Measurements from ENCODE around the gene SGMS1. TPM values are rescaled to one million over a fixed set of nuclear protein-coding genes. Genes with fewer than 3 reads are reported as not detected.
A peak's percentile ranks its signal among the peaks of the same experiment; 100 is the strongest.

The SGMS1 gene
- total RNA-seq, 2 experiments from 2014 or later = 8.1 to 8.8 TPM

DNA sequence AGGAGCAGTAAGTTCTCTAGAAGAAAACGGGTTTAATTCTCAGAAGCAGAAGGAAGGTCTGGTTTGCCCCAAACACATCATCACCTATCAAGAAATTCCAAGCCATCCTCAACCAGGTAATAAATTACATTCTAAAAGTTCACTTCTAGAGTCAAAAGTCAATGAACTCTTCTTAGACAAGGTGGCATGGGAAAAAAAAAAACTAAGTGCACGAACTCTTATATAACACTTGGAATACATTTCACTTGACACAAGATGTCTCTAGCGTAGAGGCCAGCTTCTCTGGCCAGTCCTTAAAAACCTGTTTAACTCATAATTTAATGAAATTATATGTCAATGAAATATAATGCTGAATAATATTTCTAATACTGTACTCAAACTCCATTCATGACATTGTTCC lies 200.3 kb downstream of the SGMS1 start:
- DNase-seq = no peak
- Mint-ChIP-seq H3K27me3 (ENCODE audit: low read depth) (no peaks in the 10 kb centered on the region), H3K4me3 (no peak overlapping the region), H3K36me3 (ENCODE audit: low read depth) (peaks cover 13% of the 10 kb centered on the region), H3K4me1 (ENCODE audit: low read depth) (peaks cover 23% of the 10 kb centered on the region), H3K9me3 (no peaks in the 10 kb centered on the region), H3K27ac (no peak overlapping the region)
- CTCF ChIA-PET = interaction anchor here (0.6 to 1.4 kb wide), 2 partner anchors 41 to 134 kb away, joined by 3 read pairs; no protein-coding TSS in a partner anchor
- intact Hi-C loops (cut with micrococcal nuclease) = loop anchor here (5.0 kb wide), 1 partner anchor 131 kb away; no protein-coding TSS in a partner anchor

DNA sequence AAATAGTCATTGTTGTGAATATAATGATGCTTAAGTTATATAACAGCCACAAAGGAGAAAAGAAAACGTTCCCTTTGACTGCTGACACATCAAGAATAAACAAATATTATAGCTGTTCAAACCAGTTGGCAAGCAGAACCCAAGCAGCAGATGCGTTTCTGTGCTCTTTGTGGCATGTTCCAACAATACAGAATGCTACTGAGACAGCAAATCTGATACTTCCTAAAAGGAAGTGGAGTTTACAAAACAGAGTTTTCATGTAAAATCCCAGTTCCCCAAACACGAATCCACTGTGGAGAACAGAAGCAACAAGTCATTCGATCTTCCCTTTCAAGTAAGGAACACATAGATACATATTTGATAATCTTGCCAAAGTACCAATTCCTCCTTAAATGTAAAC lies 201.5 kb downstream of the SGMS1 start:
- Mint-ChIP-seq H3K9me3 (no peaks in the 10 kb centered on the region), H3K4me1 (ENCODE audit: low read depth) (peaks cover 28% of the 10 kb centered on the region), H3K36me3 (ENCODE audit: low read depth) (peaks cover 7% of the 10 kb centered on the region), H3K4me3 (no peak overlapping the region), H3K27ac (no peak overlapping the region), H3K27me3 (ENCODE audit: low read depth) (no peaks in the 10 kb centered on the region)
- intact Hi-C loops (cut with micrococcal nuclease) = loop anchor here (5.0 kb wide), 1 partner anchor 130 kb away; no protein-coding TSS in a partner anchor
- CTCF ChIA-PET = no interaction called here
- no peak for DNase-seq

DNA sequence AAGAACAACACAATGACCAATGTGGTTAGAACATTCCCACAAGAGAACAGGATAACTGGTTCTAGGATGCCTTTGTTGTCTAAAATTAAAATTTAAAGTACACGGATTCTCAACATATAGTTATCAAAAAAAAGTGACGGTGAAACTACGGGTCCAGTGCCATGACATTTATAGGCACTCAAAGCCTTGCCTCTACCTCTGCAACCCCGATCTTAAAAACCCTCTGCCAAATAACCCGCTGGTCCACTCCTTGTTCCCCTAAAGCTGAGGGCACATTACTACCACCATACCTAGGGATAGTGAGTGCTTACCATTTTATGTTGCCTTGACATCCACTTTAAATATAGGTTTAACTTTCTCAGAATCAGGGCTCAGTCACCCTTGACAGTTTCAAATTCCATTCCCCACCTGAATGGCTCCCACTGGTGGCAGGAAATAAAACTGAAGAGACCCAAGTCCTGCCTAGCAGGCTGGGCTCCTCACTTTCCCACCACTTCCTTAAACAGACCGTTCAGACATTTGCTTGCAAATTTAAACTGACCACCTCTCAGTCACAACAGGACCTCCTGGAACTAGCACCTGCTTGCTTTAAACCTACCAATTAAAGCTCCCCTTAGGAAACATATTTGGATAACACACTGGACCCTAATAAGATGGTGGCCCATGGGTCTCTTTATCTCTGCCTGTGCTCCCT lies 202.6 kb downstream of the SGMS1 start:
- CTCF ChIA-PET = interaction anchor here (0.5 to 1.8 kb wide), 6 partner anchors 11 to 167 kb away, joined by 3 to 6 read pairs (median 3); no protein-coding TSS in a partner anchor
- peaks cover 6% of the 10 kb centered on the region for H3K36me3 Mint-ChIP-seq (ENCODE audit: low read depth)
- DNase-seq = peak; percentile 53
- peaks cover 23% of the 10 kb centered on the region for H3K4me1 Mint-ChIP-seq (ENCODE audit: low read depth)
- intact Hi-C loops (cut with micrococcal nuclease) = loop anchor here (1.0 to 5.0 kb wide), 2 partner anchors 54 to 129 kb away; no protein-coding TSS in a partner anchor
- H3K27ac Mint-ChIP-seq = no peak overlapping the region
- H3K27me3 Mint-ChIP-seq (ENCODE audit: low read depth) = no peaks in the 10 kb centered on the region
- H3K4me3 Mint-ChIP-seq = no peak overlapping the region
- H3K9me3 Mint-ChIP-seq = no peaks in the 10 kb centered on the region

DNA sequence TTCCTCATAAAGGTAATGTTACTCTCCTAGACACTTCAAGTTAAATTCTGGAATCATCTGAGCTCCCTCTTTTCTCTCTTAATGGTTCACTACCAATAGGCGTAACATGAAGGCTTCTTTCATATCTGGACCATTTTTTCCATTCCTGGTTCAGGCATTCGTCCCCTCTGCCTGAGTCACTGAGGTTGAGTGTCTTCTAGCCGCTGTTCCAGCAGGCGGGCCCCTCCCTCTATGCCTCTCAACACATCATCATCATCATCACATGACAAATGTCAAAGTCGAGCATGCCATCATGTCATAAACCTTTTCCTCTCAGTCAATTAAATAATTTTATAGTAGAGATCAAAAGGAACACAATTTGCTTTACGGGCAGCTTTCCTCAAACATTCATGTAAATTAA lies 203.6 kb downstream of the SGMS1 start:
- H3K27ac Mint-ChIP-seq = no peak overlapping the region
- CTCF ChIA-PET = interaction anchor here (1.0 to 1.8 kb wide), 6 partner anchors 12 to 145 kb away, joined by 3 to 6 read pairs (median 3); no protein-coding TSS in a partner anchor
- H3K36me3 Mint-ChIP-seq (ENCODE audit: low read depth) = peaks cover 2% of the 10 kb centered on the region
- DNase-seq = no peak
- no peaks in the 10 kb centered on the region for H3K27me3 Mint-ChIP-seq (ENCODE audit: low read depth)
- H3K4me1 Mint-ChIP-seq (ENCODE audit: low read depth) = peaks cover 23% of the 10 kb centered on the region
- H3K9me3 Mint-ChIP-seq = no peaks in the 10 kb centered on the region
- intact Hi-C loops (cut with micrococcal nuclease) = loop anchor here (5.0 kb wide), 1 partner anchor 128 kb away; no protein-coding TSS in a partner anchor
- H3K4me3 Mint-ChIP-seq = no peak overlapping the region

DNA sequence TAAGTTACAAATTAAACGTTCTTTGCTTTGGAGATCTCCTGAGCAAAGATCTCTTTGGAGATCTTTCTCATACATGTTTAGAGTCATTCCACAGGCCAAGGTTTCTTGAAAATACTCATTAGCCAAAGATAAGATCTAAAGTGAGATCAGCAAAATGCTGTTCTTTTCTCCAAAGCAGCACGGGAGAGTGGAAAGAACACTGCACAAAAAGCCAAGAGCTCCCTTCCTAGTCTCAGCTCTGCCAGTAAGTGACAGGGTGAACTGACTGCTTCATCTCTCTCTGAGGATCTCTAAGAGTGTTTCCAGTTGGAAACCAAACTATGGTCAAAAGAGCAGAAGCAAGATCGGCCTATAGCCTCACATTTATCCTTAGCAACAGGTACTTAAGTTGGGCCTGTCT lies 204.0 kb downstream of the SGMS1 start:
- intact Hi-C loops (cut with micrococcal nuclease) = loop anchor here (5.0 kb wide), 2 partner anchors 123 to 127 kb away; no protein-coding TSS in a partner anchor
- CTCF ChIA-PET = interaction anchor here (1.2 to 1.8 kb wide), 4 partner anchors 12 to 143 kb away, joined by 3 to 6 read pairs (median 4); no protein-coding TSS in a partner anchor
- no peaks in the 10 kb centered on the region for H3K27me3 Mint-ChIP-seq (ENCODE audit: low read depth)

DNA sequence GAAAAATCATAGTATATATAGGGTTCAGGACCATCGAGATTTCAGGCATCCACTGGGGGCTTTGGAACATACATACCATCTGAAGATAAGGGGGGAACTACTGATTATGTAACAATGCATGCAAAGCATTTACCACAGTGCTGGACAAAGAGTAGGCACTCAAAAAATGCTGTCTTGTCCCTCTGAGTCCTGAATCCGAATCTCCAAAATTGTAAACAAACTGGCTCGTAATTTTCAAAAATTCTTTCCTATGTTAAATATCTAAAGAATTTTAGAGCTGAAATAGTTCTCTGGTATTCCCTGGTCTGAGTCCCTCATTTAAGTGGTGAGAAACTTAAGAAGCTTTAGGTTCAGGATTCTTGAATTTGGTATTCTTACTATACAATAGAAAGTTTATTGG lies 204.7 kb downstream of the SGMS1 start:
- Mint-ChIP-seq H3K4me3 (no peak overlapping the region), H3K9me3 (no peaks in the 10 kb centered on the region), H3K36me3 (ENCODE audit: low read depth) (no peaks in the 10 kb centered on the region), H3K27me3 (ENCODE audit: low read depth) (no peaks in the 10 kb centered on the region), H3K27ac (no peak overlapping the region), H3K4me1 (ENCODE audit: low read depth) (peaks cover 23% of the 10 kb centered on the region)
- no peak for DNase-seq
- CTCF ChIA-PET = interaction anchor here (0.7 to 1.8 kb wide), 2 partner anchors 51 to 321 kb away, joined by 4 to 6 read pairs; no protein-coding TSS in a partner anchor
- intact Hi-C loops (cut with micrococcal nuclease) = loop anchor here (5.0 kb wide), 1 partner anchor 123 kb away; no protein-coding TSS in a partner anchor

More for the DNA sequence above, 204.0 kb downstream of the SGMS1 start:
- Mint-ChIP-seq H3K4me1 (ENCODE audit: low read depth) (peaks cover 23% of the 10 kb centered on the region), H3K27ac (no peak overlapping the region), H3K9me3 (no peaks in the 10 kb centered on the region), H3K4me3 (no peak overlapping the region), H3K36me3 (ENCODE audit: low read depth) (peaks cover 2% of the 10 kb centered on the region)
- DNase-seq = no peak

DNA sequence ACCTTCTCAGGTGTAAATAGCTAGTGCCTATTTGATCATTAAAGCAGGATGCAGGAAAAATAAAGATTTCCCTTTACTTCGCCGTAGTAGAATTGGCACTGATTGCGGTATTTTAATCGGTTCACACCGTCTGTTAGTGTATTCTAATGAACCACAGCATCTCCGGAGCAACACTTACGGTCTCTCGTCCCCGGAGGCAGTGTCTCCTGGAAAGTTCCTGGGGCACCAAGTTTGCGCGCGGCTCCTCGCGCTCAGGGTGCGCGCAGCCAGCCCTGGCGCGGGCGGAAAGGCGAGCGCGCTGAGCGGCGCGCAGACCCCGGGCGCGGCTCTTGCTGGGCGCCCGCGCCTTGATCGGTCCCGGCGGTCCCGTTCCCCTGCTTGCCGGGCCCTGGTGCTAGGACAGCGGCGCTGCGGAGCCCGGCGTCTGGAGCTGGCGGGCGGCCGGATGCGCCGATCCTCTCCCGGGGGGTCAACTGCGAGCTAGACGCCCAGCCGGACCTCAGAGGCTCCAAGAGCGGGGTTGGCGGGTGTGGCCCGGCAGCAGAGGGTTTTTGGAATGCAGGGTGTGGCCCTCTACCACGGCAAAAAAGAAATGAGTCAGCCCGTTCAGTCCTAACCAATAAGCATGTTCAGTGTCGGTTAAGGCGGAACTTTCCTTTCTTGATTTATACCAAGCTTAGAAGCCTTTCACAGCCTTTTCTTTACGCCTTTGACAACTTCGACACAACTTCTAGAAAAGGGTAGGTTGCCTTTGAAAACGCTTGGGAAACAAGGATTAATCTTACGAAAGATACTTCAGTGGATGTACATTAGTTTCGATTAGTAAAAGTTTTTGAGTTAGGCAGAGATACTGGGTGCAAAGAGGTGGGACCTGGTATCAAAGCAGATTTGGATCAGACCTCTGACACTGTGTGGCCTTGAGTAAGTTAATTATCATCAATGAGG lies 205.6 kb downstream of the SGMS1 start:
- peaks cover 23% of the 10 kb centered on the region for H3K4me1 Mint-ChIP-seq (ENCODE audit: low read depth)
- peak; percentile 58 for DNase-seq
- no peaks in the 10 kb centered on the region for H3K27me3 Mint-ChIP-seq (ENCODE audit: low read depth)
- intact Hi-C loops (cut with micrococcal nuclease) = loop anchor here (1.0 to 5.0 kb wide), 3 partner anchors 14 to 204 kb away; no protein-coding TSS in a partner anchor
- peak overlapping the region; percentile 81 for H3K4me3 Mint-ChIP-seq
- no peaks in the 10 kb centered on the region for H3K36me3 Mint-ChIP-seq (ENCODE audit: low read depth)
- CTCF ChIA-PET = interaction anchor here (0.6 to 1.0 kb wide), 2 partner anchors 38 to 50 kb away, joined by 3 to 4 read pairs; no protein-coding TSS in a partner anchor
- H3K27ac Mint-ChIP-seq = no peak overlapping the region
- no peaks in the 10 kb centered on the region for H3K9me3 Mint-ChIP-seq

DNA sequence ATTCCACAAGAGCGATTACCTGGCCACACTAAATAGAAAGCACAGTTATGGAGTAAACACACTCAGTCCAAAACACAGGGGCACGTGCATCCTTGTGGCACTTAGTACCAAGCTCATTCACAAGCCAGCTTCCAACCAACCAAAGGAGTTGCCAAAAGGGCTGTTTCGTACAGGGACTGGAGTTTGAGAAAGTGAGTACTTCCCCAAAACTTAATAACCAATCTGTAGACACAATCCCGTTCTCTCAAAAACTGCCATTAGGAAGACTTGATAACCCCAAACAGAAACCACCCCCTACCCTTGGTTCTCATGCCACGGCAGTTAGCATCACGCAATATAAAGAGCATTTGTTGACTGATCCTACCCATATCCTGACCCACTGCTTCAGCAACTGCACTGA lies 206.3 kb downstream of the SGMS1 start:
- peaks cover 22% of the 10 kb centered on the region for H3K4me1 Mint-ChIP-seq (ENCODE audit: low read depth)
- no peaks in the 10 kb centered on the region for H3K36me3 Mint-ChIP-seq (ENCODE audit: low read depth)
- no peaks in the 10 kb centered on the region for H3K9me3 Mint-ChIP-seq
- DNase-seq = no peak
- no peak overlapping the region for H3K27ac Mint-ChIP-seq
- no peaks in the 10 kb centered on the region for H3K27me3 Mint-ChIP-seq (ENCODE audit: low read depth)
- peak overlapping the region; percentile 81 for H3K4me3 Mint-ChIP-seq
- CTCF ChIA-PET = interaction anchor here (0.6 to 1.0 kb wide), 2 partner anchors 37 to 49 kb away, joined by 3 to 4 read pairs; no protein-coding TSS in a partner anchor
- intact Hi-C loops (cut with micrococcal nuclease) = loop anchor here (5.0 kb wide), 1 partner anchor 125 kb away; no protein-coding TSS in a partner anchor

DNA sequence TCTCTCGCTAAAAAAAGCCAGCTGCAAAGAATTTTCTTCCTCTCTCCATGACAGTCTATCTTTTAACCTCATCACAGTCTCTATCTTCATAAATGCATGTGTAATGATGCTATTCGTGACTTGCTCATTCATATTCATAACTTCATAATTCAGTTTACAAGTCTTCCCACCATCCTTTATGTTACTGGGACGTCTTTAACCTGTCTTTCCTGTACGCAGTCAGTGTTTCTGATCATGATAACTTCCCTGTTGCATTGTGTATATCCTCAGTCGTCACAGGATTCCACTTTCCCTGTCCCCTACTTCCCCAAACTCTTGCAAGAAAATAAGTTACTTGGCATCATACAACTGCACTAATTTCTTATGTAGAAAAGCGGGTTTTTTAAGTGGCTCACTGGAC lies 206.9 kb downstream of the SGMS1 start:
- peaks cover 2% of the 10 kb centered on the region for H3K36me3 Mint-ChIP-seq (ENCODE audit: low read depth)
- no peak overlapping the region for H3K4me3 Mint-ChIP-seq
- CTCF ChIA-PET = interaction anchor here (1.0 to 1.2 kb wide), 3 partner anchors 11 to 204 kb away, joined by 3 to 5 read pairs (median 4); no protein-coding TSS in a partner anchor
- peaks cover 21% of the 10 kb centered on the region for H3K4me1 Mint-ChIP-seq (ENCODE audit: low read depth)
- no peaks in the 10 kb centered on the region for H3K9me3 Mint-ChIP-seq
- DNase-seq = no peak
- intact Hi-C loops (cut with micrococcal nuclease) = loop anchor here (5.0 kb wide), 1 partner anchor 125 kb away; no protein-coding TSS in a partner anchor
- H3K27me3 Mint-ChIP-seq (ENCODE audit: low read depth) = no peaks in the 10 kb centered on the region
- H3K27ac Mint-ChIP-seq = no peak overlapping the region

DNA sequence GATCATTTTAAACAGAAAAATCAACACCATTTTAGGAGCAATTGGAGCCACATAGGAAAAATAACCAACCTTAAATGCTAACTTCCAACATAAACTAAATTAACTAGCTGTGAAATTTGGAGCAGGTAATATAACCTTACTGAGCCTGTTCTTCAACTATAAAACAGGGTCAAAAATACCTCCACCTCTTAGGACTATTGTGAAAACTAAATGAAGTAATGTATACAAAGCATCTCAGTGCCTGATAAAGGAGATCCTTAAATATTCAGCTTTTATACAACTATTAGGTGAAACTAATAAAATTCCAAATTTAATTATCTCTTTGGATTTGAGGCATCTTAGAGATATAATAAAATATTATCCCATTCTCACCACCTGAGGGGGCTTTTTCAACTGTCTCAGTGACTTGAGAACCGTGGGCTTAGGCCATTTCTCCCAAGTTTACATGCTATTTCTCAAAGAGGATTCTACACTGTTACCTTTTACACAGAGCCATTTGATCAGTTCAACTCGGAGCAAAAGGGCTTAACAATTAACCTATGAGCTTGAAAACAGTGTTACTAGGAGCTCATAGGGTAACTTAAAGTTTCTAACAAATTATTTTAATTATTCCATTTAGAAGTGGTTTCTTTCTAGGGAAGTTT lies 207.5 kb downstream of the SGMS1 start:
- Mint-ChIP-seq H3K36me3 (ENCODE audit: low read depth) (peaks cover 2% of the 10 kb centered on the region), H3K27me3 (ENCODE audit: low read depth) (no peaks in the 10 kb centered on the region), H3K4me1 (ENCODE audit: low read depth) (peaks cover 20% of the 10 kb centered on the region), H3K27ac (no peak overlapping the region), H3K4me3 (no peak overlapping the region), H3K9me3 (no peaks in the 10 kb centered on the region)
- no peak for DNase-seq
- CTCF ChIA-PET = interaction anchor here (1.2 kb wide), 2 partner anchors 12 to 205 kb away, joined by 3 to 5 read pairs; no protein-coding TSS in a partner anchor
- intact Hi-C loops (cut with micrococcal nuclease) = loop anchor here (5.0 kb wide), 1 partner anchor 126 kb away; no protein-coding TSS in a partner anchor

DNA sequence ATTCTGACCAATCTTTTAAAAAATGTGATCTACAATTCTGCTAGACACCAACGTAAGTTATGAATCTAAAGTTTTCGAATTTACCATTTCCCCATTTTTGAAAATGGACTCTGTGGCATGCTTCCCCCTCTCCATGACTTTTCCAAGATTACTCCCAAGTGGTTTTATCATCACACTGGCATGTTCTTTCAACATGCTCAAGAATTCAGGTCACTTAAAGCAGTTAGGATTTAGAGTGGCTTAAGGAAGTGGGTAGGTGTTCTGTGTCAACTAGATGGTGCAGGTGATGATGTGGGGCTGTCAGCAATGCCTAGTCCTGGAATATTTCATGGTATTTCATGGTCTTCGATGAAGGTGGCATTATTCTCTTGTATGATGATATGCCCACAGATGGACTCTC lies 208.5 kb downstream of the SGMS1 start:
- intact Hi-C loops (cut with micrococcal nuclease) = loop anchor here (5.0 kb wide), 1 partner anchor 127 kb away; no protein-coding TSS in a partner anchor
- DNase-seq = no peak
- Mint-ChIP-seq H3K36me3 (ENCODE audit: low read depth) (peaks cover 7% of the 10 kb centered on the region), H3K4me1 (ENCODE audit: low read depth) (peaks cover 20% of the 10 kb centered on the region), H3K27ac (no peak overlapping the region), H3K27me3 (ENCODE audit: low read depth) (no peaks in the 10 kb centered on the region), H3K4me3 (no peak overlapping the region), H3K9me3 (no peaks in the 10 kb centered on the region)
- CTCF ChIA-PET = no interaction called here

Measured in activated naive CD4-positive, alpha-beta T cell treated with anti-CD3 and anti-CD28 coated beads for 36 hours (primary cell).